GM23248 (cell line): Measurements from ENCODE around the gene GNL1. TPM values are rescaled to one million over a fixed set of nuclear protein-coding genes. Genes with fewer than 3 reads are reported as not detected.
"Not testable (repeated sequence)": the region's sequence is repeated elsewhere in the genome, so short reads cannot be mapped to it uniquely, and the experiment has no call there.

Experiments
- DNase-seq: peaks from one replicate; pipeline ENCODE4 v3.0.0-alpha.2; 2015
- H2AFZ ChIP-seq: fragments of 200-600 bp; sonication (generic); 2 replicates; pipeline ENCODE4 v1.6.1; 2016; ENCODE audit warnings: antibody characterized with exemption
- H3F3A ChIP-seq: fragments of 200-600 bp; sonication (generic); 2 replicates; pipeline ENCODE4 v1.6.1; 2016; ENCODE audit warnings: mild to moderate bottlenecking, antibody characterized with exemption, mixed run types; ENCODE audit not compliant: insufficient read depth
- H3K27ac ChIP-seq: fragments of 200-600 bp; sonication (generic); 2 replicates; pipeline ENCODE4 v1.5.1; 2016; ENCODE audit warnings: mild to moderate bottlenecking
- H3K27me3 ChIP-seq: fragments of 200-600 bp; sonication (generic); replicated peaks from 2 replicates; pipeline ENCODE4 v1.6.1; 2016; ENCODE audit warnings: mild to moderate bottlenecking; ENCODE audit not compliant: insufficient read depth
- H3K36me3 ChIP-seq: fragments of 200-600 bp; sonication (generic); 2 replicates; pipeline ENCODE4 v1.6.1; 2016; ENCODE audit warnings: low read depth, mild to moderate bottlenecking
- H3K4me1 ChIP-seq: fragments of 200-600 bp; sonication (generic); 2 replicates; pipeline ENCODE4 v1.6.1; 2016; ENCODE audit warnings: mild to moderate bottlenecking; ENCODE audit not compliant: insufficient read depth
- H3K4me2 ChIP-seq: fragments of 200-600 bp; sonication (generic); one replicate; pipeline ENCODE4 v1.6.1; 2016; ENCODE audit warnings: mild to moderate bottlenecking; ENCODE audit not compliant: unreplicated experiment
- H3K4me3 ChIP-seq: fragments of 200-600 bp; sonication (generic); 2 replicates; pipeline ENCODE4 v1.5.1; 2016; ENCODE audit warnings: mild to moderate bottlenecking
- H3K79me2 ChIP-seq: fragments of 200-600 bp; sonication (generic); 2 replicates; pipeline ENCODE4 v1.6.1; 2016; ENCODE audit warnings: mild to moderate bottlenecking; ENCODE audit not compliant: insufficient read depth
- H3K9ac ChIP-seq: fragments of 200-600 bp; sonication (generic); 2 replicates; pipeline ENCODE4 v1.6.1; 2016; ENCODE audit warnings: mild to moderate bottlenecking
- H3K9me2 ChIP-seq: fragments of 200-600 bp; sonication (generic); 2 replicates; pipeline ENCODE4 v1.6.1; 2016; ENCODE audit warnings: mixed run types, mild to moderate bottlenecking, moderate library complexity; ENCODE audit not compliant: insufficient read depth
- H3K9me3 ChIP-seq: fragments of 200-600 bp; sonication (generic); one replicate; pipeline ENCODE4 v1.6.1; 2017; ENCODE audit warnings: low read depth
- H4K20me1 ChIP-seq: fragments of 200-600 bp; sonication (generic); 2 replicates; pipeline ENCODE4 v1.6.0; 2016; ENCODE audit not compliant: insufficient read depth
- EZH2 ChIP-seq: fragments of 200-600 bp; sonication (generic); IDR thresholded peaks from 2 replicates; pipeline ENCODE4 v1.6.1; 2018; ENCODE audit warnings: antibody characterized with exemption, mild to moderate bottlenecking; ENCODE audit not compliant: insufficient read depth, poor library complexity, severe bottlenecking
- EZH2phosphoT487 ChIP-seq: fragments of 200-600 bp; sonication (generic); IDR thresholded peaks from 2 replicates; pipeline ENCODE4 v1.6.1; 2018; ENCODE audit warnings: antibody characterized with exemption, moderate library complexity, mild to moderate bottlenecking, low read depth; ENCODE audit not compliant: insufficient read depth
- WGBS, 2 experiments: methylation state at CpG; one replicate each; pipeline ENCODE4 v1.1.6; 2015 to 2017; ENCODE audit warnings: low lambda C conversion rate in 2 of 2, low coverage in 1 of 2; ENCODE audit errors: missing lambda C conversion rate in 2 of 2; 5-methylcytosine and 5-hydroxymethylcytosine counted together
- in situ Hi-C: fragments of 300-500 bp; cut with MboI; formaldehyde crosslinking; loops from 2 replicates; pipeline ENCODE4 v1.15.0; 2020
- polyA plus RNA-seq: library from polyadenylated mRNA; unstranded; fragments of >200 nt; fragmentation: Nextera tagmentation; extraction: Ambion mirVana; gene quantifications from 2 replicates; pipeline ENCODE4 v1.2.1, GENCODE V29; 2016
- total RNA-seq: library from RNA; depleted of rRNA; stranded (reverse); fragments of >200 nt; shearing (Covaris generic); gene quantifications from 2 replicates; pipeline ENCODE4 v1.2.3, GENCODE V29; 2014

Gene GNL1
- total and polyA plus RNA-seq, 2 experiments from 2014 or later = 64.8 to 72.1 TPM

- no peak overlapping the region for H3K9ac ChIP-seq
- H3K36me3 ChIP-seq = no peaks in the 10 kb centered on the region
- no peak overlapping the region for H3K4me3 ChIP-seq
- TF ChIP-seq EZH2phosphoT487 (no peak), EZH2 (no peak)
- H3K9me3 ChIP-seq = no peaks in the 10 kb centered on the region
- H3K9me2 ChIP-seq = no peaks in the 10 kb centered on the region
- DNase-seq = no peak
- no peak overlapping the region for H3K4me2 ChIP-seq
- no peak overlapping the region for H3K27ac ChIP-seq
- WGBS, 2 experiments = 83 to 88% methylated on average over 3 of the region's 3 CpGs
- in situ Hi-C loops = loop anchor here (5.0 kb wide), 1 partner anchor 56 kb away; no protein-coding TSS in a partner anchor
- H3F3A ChIP-seq = peaks cover 2% of the 10 kb centered on the region; the same call in 1 of the 2 replicates
- no peaks in the 10 kb centered on the region for H4K20me1 ChIP-seq
- no peaks in the 10 kb centered on the region for H3K4me1 ChIP-seq
- H3K27me3 ChIP-seq = no peaks in the 10 kb centered on the region
- no peak overlapping the region for H2AFZ ChIP-seq
- no peaks in the 10 kb centered on the region for H3K79me2 ChIP-seq
These were observed 18.4 kb downstream of the GNL1 start for GRCh38 chr6:30537931-30538330.

GRCh38 chr6:30533460-30534294 is 22.6 kb downstream of the GNL1 start:
- H3K4me3 ChIP-seq = no peak overlapping the region
- H3K27me3 ChIP-seq = no peaks in the 10 kb centered on the region
- no peaks in the 10 kb centered on the region for H3K9me2 ChIP-seq
- no peak overlapping the region for H3K4me2 ChIP-seq
- in situ Hi-C loops = no loop called here
- H3K9me3 ChIP-seq = no peaks in the 10 kb centered on the region
- no peak overlapping the region for H3K9ac ChIP-seq
- no peak for DNase-seq
- no peaks in the 10 kb centered on the region for H3K4me1 ChIP-seq
- 0 out of 2 replicates have a peak, but pooled peaks cover 4% of the 10 kb centered on the region for H3F3A ChIP-seq
- H3K36me3 ChIP-seq = no peaks in the 10 kb centered on the region
- TF ChIP-seq EZH2 = no peak
- no peak for TF ChIP-seq EZH2phosphoT487
- no peak overlapping the region for H3K27ac ChIP-seq
- 89 to 90% methylated on average over 15 of the region's 15 CpGs for WGBS, 2 experiments
- H2AFZ ChIP-seq = no peak overlapping the region
- H4K20me1 ChIP-seq = no peaks in the 10 kb centered on the region
- no peaks in the 10 kb centered on the region for H3K79me2 ChIP-seq

GRCh38 chr6:30530014-30530413 is 26.3 kb downstream of the GNL1 start:
- in situ Hi-C loops = no loop called here
- WGBS, 2 experiments = 75 to 78% methylated on average over 2 of the region's 2 CpGs
- H3K27me3 ChIP-seq = no peaks in the 10 kb centered on the region
- no peaks in the 10 kb centered on the region for H3K9me2 ChIP-seq
- H4K20me1 ChIP-seq = no peaks in the 10 kb centered on the region
- no peak overlapping the region for H3K9ac ChIP-seq
- H3K36me3 ChIP-seq = no peaks in the 10 kb centered on the region
- TF ChIP-seq EZH2 = no peak
- TF ChIP-seq EZH2phosphoT487 = no peak
- H3K79me2 ChIP-seq = no peaks in the 10 kb centered on the region
- H2AFZ ChIP-seq = no peak overlapping the region
- peaks cover 9% of the 10 kb centered on the region for H3K4me1 ChIP-seq
- H3F3A ChIP-seq = peaks cover 11% of the 10 kb centered on the region; the same call in 1 of the 2 replicates
- DNase-seq = no peak
- H3K4me2 ChIP-seq = no peak overlapping the region
- H3K9me3 ChIP-seq = no peaks in the 10 kb centered on the region
- H3K27ac ChIP-seq = no peak overlapping the region
- H3K4me3 ChIP-seq = no peak overlapping the region

- H3K9me2 ChIP-seq, H3K36me3 ChIP-seq, H3K9me3 ChIP-seq, H3K4me1 ChIP-seq, H3K4me3 ChIP-seq, H2AFZ ChIP-seq, H3K4me2 ChIP-seq, H3K79me2 ChIP-seq, H4K20me1 ChIP-seq, H3K27me3 ChIP-seq, H3K27ac ChIP-seq, DNase-seq, in situ Hi-C loops, H3K9ac ChIP-seq: not testable (repeated sequence)
- 94 to 96% methylated on average over 17 of the region's 17 CpGs for WGBS, 2 experiments
- H3F3A ChIP-seq = peaks cover 11% of the 10 kb centered on the region; the same call in 1 of the 2 replicates
These were observed 26.9 kb downstream of the GNL1 start for GRCh38 chr6:30529349-30529875.

GRCh38 chr6:30526444-30526843 is 29.8 kb downstream of the GNL1 start:
- H3K4me3 ChIP-seq, H3K27me3 ChIP-seq, DNase-seq, in situ Hi-C loops, H3K4me2 ChIP-seq, H3K9ac ChIP-seq, H4K20me1 ChIP-seq, H2AFZ ChIP-seq, H3K79me2 ChIP-seq, H3K9me2 ChIP-seq, H3K36me3 ChIP-seq, H3K9me3 ChIP-seq, H3K27ac ChIP-seq: not testable (repeated sequence)
- Histone ChIP-seq H3F3A (peaks cover 11% of the 10 kb centered on the region; the same call in 1 of the 2 replicates), H3K4me1 (peaks cover 17% of the 10 kb centered on the region)
- 85 to 96% methylated on average over 3 of the region's 3 CpGs for WGBS, 2 experiments

GRCh38 chr6:30521952-30522351 is 34.3 kb downstream of the GNL1 start:
- in situ Hi-C loops, H3K27ac ChIP-seq, H3K9me3 ChIP-seq, H3F3A ChIP-seq, H3K9ac ChIP-seq, H3K9me2 ChIP-seq, H3K4me2 ChIP-seq, H2AFZ ChIP-seq, H3K36me3 ChIP-seq, H3K4me3 ChIP-seq, H4K20me1 ChIP-seq, H3K27me3 ChIP-seq, H3K79me2 ChIP-seq, DNase-seq: not testable (repeated sequence)
- H3K4me1 ChIP-seq = peaks cover 11% of the 10 kb centered on the region
- WGBS, 2 experiments = 71 to 78% methylated on average over 5 of the region's 5 CpGs

- H3K9ac ChIP-seq, H3K36me3 ChIP-seq, H4K20me1 ChIP-seq, H3K27me3 ChIP-seq, H3K4me3 ChIP-seq, H3K27ac ChIP-seq, H3K4me2 ChIP-seq, H2AFZ ChIP-seq, H3K9me2 ChIP-seq, H3K79me2 ChIP-seq, H3K9me3 ChIP-seq, H3F3A ChIP-seq, in situ Hi-C loops: not testable (repeated sequence)
- WGBS, 2 experiments = 52 to 55% methylated on average over 5 to 7 of the region's 7 CpGs
- H3K4me1 ChIP-seq = peaks cover 11% of the 10 kb centered on the region
- peak; percentile 54 for DNase-seq
These were observed 35.2 kb downstream of the GNL1 start for GRCh38 chr6:30521082-30521481.
